ENCODE data around the gene ENKUR. TPM values are rescaled to one million over a fixed set of nuclear protein-coding genes. Genes with fewer than 3 reads are reported as not detected.
A peak's percentile ranks its signal among the peaks of the same experiment; 100 is the strongest.

The ENKUR gene
- total RNA-seq, 4 donors from 2014 or later, result 0.31 TPM; not detected in 3

DNA sequence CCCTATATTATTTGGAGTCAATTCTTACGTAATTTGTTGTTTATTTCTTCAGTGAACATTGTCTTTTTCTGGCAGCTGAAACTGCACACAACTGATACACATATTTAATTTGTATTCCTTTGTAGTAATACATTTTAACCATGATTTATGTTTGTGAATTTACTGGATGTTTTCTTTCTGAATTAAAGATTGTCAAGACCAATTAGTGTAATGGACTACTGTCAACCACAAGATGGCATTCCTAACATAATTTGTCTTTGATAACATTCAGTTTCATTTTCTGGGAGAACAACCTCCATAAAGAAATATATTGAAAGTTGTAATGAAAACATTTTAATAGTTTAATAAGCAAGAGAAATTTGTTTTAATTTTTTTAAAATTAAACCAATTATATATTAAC is 10.5 kb upstream of the ENKUR start:
- 63 to 76% methylated on average over 1 of the region's 1 CpG for WGBS, 2 donors
- Histone ChIP-seq H3K27me3 (no peaks in the 10 kb centered on the region), H3K4me1 (no peaks in the 10 kb centered on the region), H3K27ac (no peak overlapping the region), H3K4me3 (no peak overlapping the region), H3K36me3 (no peaks in the 10 kb centered on the region), H3K9me3 (no peaks in the 10 kb centered on the region)
- intact Hi-C loops (cut with DNase I), result no loop called here
- TF ChIP-seq, protein P1, sequence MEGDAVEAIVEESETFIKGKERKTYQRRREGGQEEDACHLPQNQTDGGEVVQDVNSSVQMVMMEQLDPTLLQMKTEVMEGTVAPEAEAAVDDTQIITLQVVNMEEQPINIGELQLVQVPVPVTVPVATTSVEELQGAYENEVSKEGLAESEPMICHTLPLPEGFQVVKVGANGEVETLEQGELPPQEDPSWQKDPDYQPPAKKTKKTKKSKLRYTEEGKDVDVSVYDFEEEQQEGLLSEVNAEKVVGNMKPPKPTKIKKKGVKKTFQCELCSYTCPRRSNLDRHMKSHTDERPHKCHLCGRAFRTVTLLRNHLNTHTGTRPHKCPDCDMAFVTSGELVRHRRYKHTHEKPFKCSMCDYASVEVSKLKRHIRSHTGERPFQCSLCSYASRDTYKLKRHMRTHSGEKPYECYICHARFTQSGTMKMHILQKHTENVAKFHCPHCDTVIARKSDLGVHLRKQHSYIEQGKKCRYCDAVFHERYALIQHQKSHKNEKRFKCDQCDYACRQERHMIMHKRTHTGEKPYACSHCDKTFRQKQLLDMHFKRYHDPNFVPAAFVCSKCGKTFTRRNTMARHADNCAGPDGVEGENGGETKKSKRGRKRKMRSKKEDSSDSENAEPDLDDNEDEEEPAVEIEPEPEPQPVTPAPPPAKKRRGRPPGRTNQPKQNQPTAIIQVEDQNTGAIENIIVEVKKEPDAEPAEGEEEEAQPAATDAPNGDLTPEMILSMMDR (IDR thresholded peaks at IDR 0.05), result peak in 4 of 6 experiments; percentile 13 to 61 (median 17)
- TF ChIP-seq POLR2A (IDR thresholded peaks at IDR 0.05), result no peak
- DNase-seq, result no peak

DNA sequence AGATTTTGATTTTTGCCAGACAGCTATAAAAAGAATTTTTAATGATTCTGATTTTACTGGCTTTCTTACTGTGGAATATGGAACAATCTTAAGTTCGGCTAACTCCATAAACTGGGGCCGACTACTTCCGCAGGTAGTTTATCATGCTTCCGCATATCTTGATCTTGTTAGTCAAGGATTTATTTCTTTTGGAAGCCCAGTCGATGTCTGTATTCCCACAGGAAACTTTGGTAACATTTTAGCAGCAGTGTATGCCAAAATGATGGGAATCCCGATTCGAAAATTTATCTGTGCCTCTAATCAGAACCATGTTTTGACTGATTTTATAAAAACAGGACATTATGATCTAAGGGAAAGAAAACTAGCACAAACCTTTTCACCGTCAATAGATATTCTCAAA is 8.6 kb upstream of the ENKUR start:
- no peak for DNase-seq
- Histone ChIP-seq H3K27me3 (no peaks in the 10 kb centered on the region), H3K9me3 (no peaks in the 10 kb centered on the region), H3K4me3 (no peak overlapping the region), H3K27ac (no peak overlapping the region), H3K36me3 (no peaks in the 10 kb centered on the region), H3K4me1 (no peaks in the 10 kb centered on the region)
- intact Hi-C loops (cut with DNase I), result no loop called here
- no peak for TF ChIP-seq POLR2A (IDR thresholded peaks at IDR 0.05)
- TF ChIP-seq, protein P1 (IDR thresholded peaks at IDR 0.05), result no peak
- 78 to 84% methylated on average over 8 of the region's 8 CpGs for WGBS, 2 donors

DNA sequence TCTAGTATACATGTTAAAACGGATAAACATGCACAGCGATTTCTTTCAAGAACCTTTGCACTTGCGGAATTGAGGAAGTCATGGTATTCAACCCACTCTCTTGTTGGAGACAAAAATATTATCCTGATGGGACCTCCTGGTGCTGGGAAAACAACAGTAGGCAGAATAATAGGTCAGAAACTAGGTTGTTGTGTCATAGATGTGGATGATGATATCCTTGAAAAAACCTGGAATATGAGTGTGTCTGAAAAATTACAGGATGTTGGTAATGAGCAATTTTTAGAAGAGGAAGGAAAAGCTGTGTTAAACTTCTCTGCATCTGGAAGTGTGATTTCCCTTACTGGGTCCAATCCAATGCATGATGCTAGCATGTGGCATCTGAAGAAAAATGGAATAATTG is 7.3 kb upstream of the ENKUR start:
- 60 to 73% methylated on average over 3 of the region's 3 CpGs for WGBS, 2 donors
- no peak for TF ChIP-seq POLR2A (IDR thresholded peaks at IDR 0.05)
- TF ChIP-seq, protein P1 (IDR thresholded peaks at IDR 0.05), result no peak
- no peaks in the 10 kb centered on the region for H3K36me3 ChIP-seq
- DNase-seq, result no peak
- no peaks in the 10 kb centered on the region for H3K27me3 ChIP-seq
- peaks cover 0 to 1% (median 0%) of the 10 kb centered on the region in 3 donors for H3K4me1 ChIP-seq
- no peak overlapping the region for H3K27ac ChIP-seq
- no peak overlapping the region for H3K4me3 ChIP-seq
- intact Hi-C loops (cut with DNase I), result no loop called here
- no peaks in the 10 kb centered on the region for H3K9me3 ChIP-seq

GRCh38 chr10:25018703-25019102 is 2.7 kb upstream of the ENKUR start:
- intact Hi-C loops (cut with DNase I), result no loop called here
- WGBS, 2 donors, result 90 to 93% methylated on average over 3 of the region's 3 CpGs

GRCh38 chr10:25017661-25018060 is 1.7 kb upstream of the ENKUR start:
- Histone ChIP-seq H3K4me3 (peak overlapping the region in 1 of 4 donors; percentile 70), H3K36me3 (no peaks in the 10 kb centered on the region), H3K4me1 (peaks cover 0 to 25% (median 0%) of the 10 kb centered on the region in 3 donors), H3K27me3 (no peaks in the 10 kb centered on the region), H3K27ac (peak overlapping the region in 3 of 4 donors; percentile 90 to 95 (median 94)), H3K9me3 (no peaks in the 10 kb centered on the region)
- DNase-seq, result no peak
- no peak for TF ChIP-seq POLR2A (IDR thresholded peaks at IDR 0.05)
- TF ChIP-seq, protein P1 (IDR thresholded peaks at IDR 0.05), result no peak
- intact Hi-C loops (cut with DNase I), result no loop called here
- WGBS, 2 donors, result 89 to 92% methylated on average over 6 of the region's 6 CpGs

More at GRCh38 chr10:25018703-25019102, 2.7 kb upstream of the ENKUR start:
- Histone ChIP-seq H3K4me3 (no peak overlapping the region), H3K27ac (no peak overlapping the region), H3K4me1 (peaks cover 0 to 25% (median 0%) of the 10 kb centered on the region in 3 donors), H3K27me3 (no peaks in the 10 kb centered on the region), H3K9me3 (no peaks in the 10 kb centered on the region), H3K36me3 (no peaks in the 10 kb centered on the region)
- TF ChIP-seq, protein P1 (IDR thresholded peaks at IDR 0.05), result no peak
- no peak for TF ChIP-seq POLR2A (IDR thresholded peaks at IDR 0.05)
- no peak for DNase-seq
